Hepatocyte (in vitro differentiated cells): Measurements from ENCODE around the gene ST8SIA3.

ENCODE experiments used
- CTCF ChIP-seq: fragments of 200-600 bp; sonication (generic); IDR thresholded peaks from 2 replicates; pipeline ENCODE4 v1.5.1; 2016; ENCODE audit warnings: antibody characterized with exemption, mild to moderate bottlenecking; ENCODE audit not compliant: poor library complexity
- EZH2 ChIP-seq: fragments of 200-600 bp; sonication (generic); IDR thresholded peaks from 2 replicates; pipeline ENCODE4 v1.6.1; 2016; ENCODE audit warnings: antibody characterized with exemption, mild to moderate bottlenecking, borderline replicate concordance
- EZH2phosphoT487 ChIP-seq: fragments of 200-600 bp; sonication (generic); IDR thresholded peaks from one replicate; pipeline ENCODE4 v1.6.1; 2018; ENCODE audit warnings: antibody characterized with exemption, mild to moderate bottlenecking, low read depth, moderate library complexity; ENCODE audit not compliant: unreplicated experiment, severe bottlenecking

- TF ChIP-seq EZH2 (no peak), CTCF (no peak), EZH2phosphoT487 (no peak)
Observed at GRCh38 chr18:57312346-57313144, 39.8 kb upstream of the ST8SIA3 start.
